Left kidney (tissue), 2 donors: Measurements from ENCODE around the gene ZNF532. TPM values are rescaled to one million over a fixed set of nuclear protein-coding genes. Genes with fewer than 3 reads are reported as not detected.
"Not testable (repeated sequence)": the region's sequence is repeated elsewhere in the genome, so short reads cannot be mapped to it uniquely, and the experiment has no call there.

Source experiments
- DNase-seq: peaks from one replicate; pipeline ENCODE4 v3.0.0-alpha.2; 2013
- polyA plus RNA-seq: library from polyadenylated mRNA; unstranded; fragments of 120-200 nt; gene quantifications from one replicate; pipeline ENCODE4 v1.2.1, GENCODE V29; 2013; ENCODE audit not compliant: insufficient read length

Gene ZNF532
- polyA plus RNA-seq, 1 donor = 112 TPM

GRCh38 chr18:59002974-59003594 lies 138.4 kb downstream of the ZNF532 start:
- no peak for DNase-seq

GRCh38 chr18:59005262-59005661 lies 140.6 kb downstream of the ZNF532 start:
- DNase-seq = no peak

GRCh38 chr18:59006461-59007067 lies 141.9 kb downstream of the ZNF532 start:
- DNase-seq = no peak

GRCh38 chr18:59008302-59008974 lies 143.8 kb downstream of the ZNF532 start:
- DNase-seq = no peak

- DNase-seq = no peak
These were observed 145.2 kb downstream of the ZNF532 start for GRCh38 chr18:59009846-59010245.

- no peak for DNase-seq
These were observed 146.6 kb downstream of the ZNF532 start for GRCh38 chr18:59011289-59011688.

GRCh38 chr18:59011786-59012185 lies 147.1 kb downstream of the ZNF532 start:
- DNase-seq = no peak

- no peak for DNase-seq
These were observed 148.4 kb downstream of the ZNF532 start for GRCh38 chr18:59012815-59013705.

GRCh38 chr18:59013744-59014143 lies 149.1 kb downstream of the ZNF532 start:
- no peak for DNase-seq

- no peak for DNase-seq
These were observed 151.0 kb downstream of the ZNF532 start for GRCh38 chr18:59015531-59016152.

- DNase-seq = no peak
These were observed 156.8 kb downstream of the ZNF532 start for GRCh38 chr18:59021500-59021899.

GRCh38 chr18:59022167-59022945 lies 157.7 kb downstream of the ZNF532 start:
- no peak for DNase-seq

- no peak for DNase-seq
These were observed 160.2 kb downstream of the ZNF532 start for GRCh38 chr18:59024829-59025228.

- not testable (repeated sequence) for DNase-seq
These were observed 160.9 kb downstream of the ZNF532 start for GRCh38 chr18:59025532-59025931.

GRCh38 chr18:59026364-59026763 lies 161.7 kb downstream of the ZNF532 start:
- DNase-seq = no peak

- DNase-seq = no peak
These were observed 162.2 kb downstream of the ZNF532 start for GRCh38 chr18:59026831-59027410.

GRCh38 chr18:59029663-59030429 lies 165.2 kb downstream of the ZNF532 start:
- no peak for DNase-seq

- no peak for DNase-seq
These were observed 167.6 kb downstream of the ZNF532 start for GRCh38 chr18:59032308-59032707.

- DNase-seq = no peak
These were observed 168.7 kb downstream of the ZNF532 start for GRCh38 chr18:59033359-59033758.

- DNase-seq = no peak
These were observed 169.3 kb downstream of the ZNF532 start for GRCh38 chr18:59033974-59034373.
